NCI-H69 (cell line): ENCODE measurements around the gene FGA.

Source experiments
- DNase-seq: peaks from one replicate; lab custom pipeline; 2025; lab: John Stamatoyannopoulos, UW

The FGA gene

GRCh38 chr4:154579927-154580326 lies 10.6 kb downstream of the FGA start:
- no peak for DNase-seq

- DNase-seq = no peak
Measured at GRCh38 chr4:154578919-154579318, 11.6 kb downstream of the FGA start.

GRCh38 chr4:154577324-154577723 lies 13.2 kb downstream of the FGA start:
- peak; percentile 2 for DNase-seq

- DNase-seq = no peak
Measured at GRCh38 chr4:154574311-154574710, 16.2 kb downstream of the FGA start.

- no peak for DNase-seq
Measured at GRCh38 chr4:154573190-154573870, 17.2 kb downstream of the FGA start.

GRCh38 chr4:154569584-154569983 lies 21.0 kb downstream of the FGA start:
- no peak for DNase-seq

- peak; percentile 46 for DNase-seq
Measured at GRCh38 chr4:154569028-154569427, 21.5 kb downstream of the FGA start.

GRCh38 chr4:154566639-154567204 lies 23.8 kb downstream of the FGA start:
- DNase-seq = no peak

GRCh38 chr4:154565704-154566103 lies 24.8 kb downstream of the FGA start:
- DNase-seq = no peak

- DNase-seq = no peak
Measured at GRCh38 chr4:154564311-154564710, 26.2 kb downstream of the FGA start.

GRCh38 chr4:154562697-154563254 lies 27.8 kb downstream of the FGA start, which contains the start of gene FGB:
FGB (plus strand) TSS chr4:154563011; CDS start chr4:154563019, 8 bp downstream.
- no peak for DNase-seq

- DNase-seq = no peak
Measured at GRCh38 chr4:154560824-154561231, 29.7 kb downstream of the FGA start.

- DNase-seq = no peak
Measured at GRCh38 chr4:154560419-154560801, 30.1 kb downstream of the FGA start.

- DNase-seq = peak; percentile 68
Measured at GRCh38 chr4:154559494-154560418, 30.8 kb downstream of the FGA start.

GRCh38 chr4:154559141-154559493 lies 31.4 kb downstream of the FGA start:
- no peak for DNase-seq

GRCh38 chr4:154551872-154552686 lies 38.5 kb downstream of the FGA start:
- DNase-seq = peak; percentile 59

- DNase-seq = peak; percentile 93
Measured at GRCh38 chr4:154549894-154550790, 40.4 kb downstream of the FGA start, which contains the start of gene PLRG1. PLRG1 (minus strand) TSS chr4:154550400; CDS start chr4:154550308, 92 bp downstream.

- DNase-seq = no peak
Measured at GRCh38 chr4:154545689-154546088, 44.9 kb downstream of the FGA start.

GRCh38 chr4:154542271-154542879 lies 48.2 kb downstream of the FGA start:
- DNase-seq = no peak
